CD14-positive monocyte (primary cell): Measurements from ENCODE around the gene STARD10. TPM values are rescaled to one million over a fixed set of nuclear protein-coding genes. Genes with fewer than 3 reads are reported as not detected.

Experiments
- DNase-seq, 3 donors: peaks; one replicate each; pipeline ENCODE4 v3.0.0-alpha.2; 2011 to 2022
- H2AFZ ChIP-seq: 2 replicates; pipeline ENCODE4 v1.6.0; 2012; ENCODE audit warnings: mild to moderate bottlenecking, low read depth, low read length, inconsistent platforms; ENCODE audit not compliant: insufficient read depth, poor library complexity, severe bottlenecking
- H3K27ac ChIP-seq, 2 donors: 1 replicate in 1 of 2; 2 replicates in 1 of 2; pipeline ENCODE4 v1.5.1; 2012 to 2013; ENCODE audit warnings: low read length in 2 of 2, control low read depth in 1 of 2, inconsistent platforms in 1 of 2, low read depth in 1 of 2, mild to moderate bottlenecking in 1 of 2
- H3K27me3 ChIP-seq, 2 donors: one replicate each; pipeline versions ENCODE4 v1.6.0 to v1.6.1; 2011 to 2013; ENCODE audit warnings: low read length in 2 of 2; ENCODE audit not compliant: control insufficient read depth in 2 of 2, insufficient read depth in 2 of 2
- H3K36me3 ChIP-seq, 2 donors: replicated peaks in 1 of 2; 1 replicate in 1 of 2; 2 replicates in 1 of 2; pipeline versions ENCODE4 v1.5.1 to v1.6.1; 2012 to 2013; ENCODE audit warnings: low read length in 2 of 2, control low read depth in 1 of 2, inconsistent platforms in 1 of 2, mild to moderate bottlenecking in 1 of 2; ENCODE audit not compliant: insufficient read depth in 2 of 2, control insufficient read depth in 1 of 2
- H3K4me1 ChIP-seq, 2 donors: 1 replicate in 1 of 2; 2 replicates in 1 of 2; pipeline versions ENCODE4 v1.5.1 to v1.6.1; 2012 to 2013; ENCODE audit warnings: low read length in 2 of 2, control low read depth in 1 of 2, inconsistent platforms in 1 of 2, mild to moderate bottlenecking in 1 of 2, moderate library complexity in 1 of 2; ENCODE audit not compliant: insufficient read depth in 2 of 2, control insufficient read depth in 1 of 2
- H3K4me2 ChIP-seq: replicated peaks from 2 replicates; pipeline ENCODE3; 2012; ENCODE audit warnings: low read length, moderate library complexity, mild to moderate bottlenecking; ENCODE audit not compliant: poor library complexity, severe bottlenecking; ENCODE audit errors: extremely low read depth
- H3K4me3 ChIP-seq, 3 experiments: fragments of 200-600 bp in 1 of 3; sonication (generic) in 1 of 3; replicated peaks in 1 of 3; 1 replicate in 2 of 3; 2 replicates in 1 of 3; pipeline ENCODE4 v1.5.1; 2011 to 2013; ENCODE audit warnings: low read length in 3 of 3, mild to moderate bottlenecking in 3 of 3, control low read depth in 2 of 3, low read depth in 2 of 3, inconsistent platforms in 1 of 3, moderate library complexity in 1 of 3
- H3K79me2 ChIP-seq: 2 replicates; pipeline ENCODE4 v1.6.0; 2012; ENCODE audit warnings: mild to moderate bottlenecking, control low read depth, inconsistent platforms, low read length, moderate library complexity; ENCODE audit not compliant: insufficient read depth
- H3K9ac ChIP-seq: 2 replicates; pipeline ENCODE4 v1.6.0; 2017; ENCODE audit warnings: low read length, mild to moderate bottlenecking; ENCODE audit not compliant: insufficient read depth, poor library complexity, severe bottlenecking
- H3K9me3 ChIP-seq, 2 donors: replicated peaks in 1 of 2; 1 replicate in 1 of 2; 2 replicates in 1 of 2; pipeline versions ENCODE4 v1.5.1 to v1.6.1; 2012 to 2013; ENCODE audit warnings: low read length in 2 of 2, control low read depth in 1 of 2; ENCODE audit not compliant: control insufficient read depth in 1 of 2, insufficient read depth in 1 of 2
- H4K20me1 ChIP-seq: 2 replicates; pipeline ENCODE4 v1.6.0; 2012; ENCODE audit warnings: mild to moderate bottlenecking, low read length, control low read depth, moderate library complexity; ENCODE audit not compliant: insufficient read depth
- H3K27ac Mint-ChIP-seq, 7 donors: one replicate each; pipeline ENCODE4 v1.8.0; 2020; ENCODE audit warnings: mild to moderate bottlenecking in 7 of 7, mixed read lengths in 7 of 7, moderate library complexity in 6 of 7, inconsistent platforms in 2 of 7
- H3K27me3 Mint-ChIP-seq, 3 donors: one replicate each; pipeline ENCODE4 v1.8.0; 2021 to 2022; ENCODE audit warnings: low read depth in 3 of 3, mild to moderate bottlenecking in 3 of 3, mixed read lengths in 3 of 3, moderate library complexity in 3 of 3, inconsistent platforms in 1 of 3
- H3K36me3 Mint-ChIP-seq, 2 donors: one replicate each; pipeline ENCODE4 v1.8.0; 2020; ENCODE audit warnings: mixed read lengths in 2 of 2, inconsistent platforms in 1 of 2, mild to moderate bottlenecking in 1 of 2
- H3K4me1 Mint-ChIP-seq: one replicate; pipeline ENCODE4 v1.8.0; 2020; ENCODE audit warnings: mild to moderate bottlenecking, mixed read lengths
- H3K4me3 Mint-ChIP-seq, 2 donors: one replicate each; pipeline ENCODE4 v1.8.0; 2020; ENCODE audit warnings: mild to moderate bottlenecking in 2 of 2, mixed read lengths in 2 of 2, moderate library complexity in 1 of 2
- H3K9me3 Mint-ChIP-seq, 7 donors: one replicate each; pipeline ENCODE4 v1.8.0; 2020 to 2022; ENCODE audit warnings: mixed read lengths in 7 of 7, mild to moderate bottlenecking in 6 of 7, moderate library complexity in 6 of 7, inconsistent platforms in 2 of 7
- WGBS: methylation state at CpG from one replicate; pipeline ENCODE4 v1.1.5; 2013; ENCODE audit warnings: missing lambda C conversion rate; ENCODE audit not compliant: insufficient coverage; 5-methylcytosine and 5-hydroxymethylcytosine counted together
- intact Hi-C, 2 donors: fragments of 100-400 bp; cut with micrococcal nuclease; formaldehyde crosslinking; loops; one replicate each; pipeline versions ENCODE4 v1.15.0 to v1.15.1; 2023
- polyA plus RNA-seq, 3 donors: library from polyadenylated mRNA; depleted of rRNA in 1 of 3; unstranded in 2 of 3; stranded (reverse) in 1 of 3; fragments of 300-500 nt in 2 of 3; fragments of >200 nt in 1 of 3; fragmentation: Illumina TruSeq in 2 of 3; gene quantifications; 1 replicate in 2 of 3; 2 replicates in 1 of 3; pipeline ENCODE4 v1.2.3, GENCODE V29; 2012 to 2021
- TF ChIP-seq, protein P1 (sequence below): fragments of 200-600 bp; IDR thresholded peaks from one replicate; pipeline ENCODE4 v1.8.0; 2022; ENCODE audit warnings: antibody characterized with exemption, mild to moderate bottlenecking

The STARD10 gene
- polyA plus RNA-seq, 3 donors: 13.6 to 18.7 (median 15.4) TPM

DNA sequence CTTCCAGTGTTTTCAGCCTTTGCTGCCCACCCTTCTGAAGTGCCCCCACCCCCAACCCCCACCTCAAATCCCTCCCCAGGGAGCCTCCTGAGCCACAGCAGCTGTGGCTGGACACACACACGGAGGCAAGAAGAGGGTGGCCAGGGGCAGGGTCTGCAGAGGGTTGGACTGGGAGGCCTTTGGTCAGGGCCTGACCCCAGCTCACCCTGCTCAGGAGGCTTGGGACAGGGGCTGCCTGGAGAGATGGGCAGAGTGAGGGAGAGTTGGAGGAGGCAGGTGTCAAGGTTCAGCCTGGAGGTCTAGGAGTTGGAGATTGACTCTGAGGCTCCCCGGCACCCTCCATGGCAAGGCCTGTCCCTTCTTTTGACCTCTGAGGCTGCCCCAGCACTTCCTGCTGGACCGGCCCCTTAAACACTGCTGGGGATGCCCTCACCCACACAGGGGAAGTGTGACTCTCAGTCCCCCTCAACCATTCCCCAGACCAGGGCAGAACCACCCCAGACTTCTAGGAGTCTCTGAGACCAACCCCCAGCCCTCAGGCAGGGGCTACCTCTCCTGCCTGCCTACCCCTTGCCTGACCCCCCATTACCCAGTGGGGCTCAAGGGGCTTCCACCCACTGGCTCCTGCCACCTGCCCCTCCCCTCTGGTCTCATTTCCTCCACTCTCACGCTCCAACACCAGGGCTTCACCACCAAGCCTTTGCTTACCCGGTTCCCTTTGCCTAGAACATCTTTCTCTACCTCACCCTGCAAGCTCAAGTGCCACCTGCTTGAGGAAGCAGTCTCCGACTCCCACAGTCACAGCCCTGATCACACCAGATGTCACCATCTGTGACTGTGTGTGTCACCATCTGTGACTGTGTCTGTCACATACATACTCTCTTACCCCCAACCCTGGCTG is 50.3 kb downstream of the STARD10 start:
- peaks cover 42% of the 10 kb centered on the region for H4K20me1 ChIP-seq
- no peaks in the 10 kb centered on the region for H3K27me3 ChIP-seq
- peaks cover 0 to 2% (median 0%) of the 10 kb centered on the region in 7 donors for H3K9me3 Mint-ChIP-seq
- 30% methylated on average over 5 of the region's 6 CpGs for WGBS
- H3K36me3 ChIP-seq: peaks cover 5 to 10% of the 10 kb centered on the region in 2 donors
- H3K79me2 ChIP-seq: peaks cover 96% of the 10 kb centered on the region
- peak overlapping the region; percentile 20 for H3K4me2 ChIP-seq
- peak overlapping the region in 1 of 3 experiments; percentile 24 for H3K4me3 ChIP-seq
- no peak overlapping the region for H2AFZ ChIP-seq
- DNase-seq: peak; percentile 79 to 84 (median 80)
- peak overlapping the region; percentile 80 to 100 (median 96) for H3K27ac Mint-ChIP-seq
- H3K27ac ChIP-seq: peak overlapping the region; percentile 54 to 99
- intact Hi-C loops: no loop called here
- H3K27me3 Mint-ChIP-seq: no peaks in the 10 kb centered on the region
- TF ChIP-seq, protein P1, sequence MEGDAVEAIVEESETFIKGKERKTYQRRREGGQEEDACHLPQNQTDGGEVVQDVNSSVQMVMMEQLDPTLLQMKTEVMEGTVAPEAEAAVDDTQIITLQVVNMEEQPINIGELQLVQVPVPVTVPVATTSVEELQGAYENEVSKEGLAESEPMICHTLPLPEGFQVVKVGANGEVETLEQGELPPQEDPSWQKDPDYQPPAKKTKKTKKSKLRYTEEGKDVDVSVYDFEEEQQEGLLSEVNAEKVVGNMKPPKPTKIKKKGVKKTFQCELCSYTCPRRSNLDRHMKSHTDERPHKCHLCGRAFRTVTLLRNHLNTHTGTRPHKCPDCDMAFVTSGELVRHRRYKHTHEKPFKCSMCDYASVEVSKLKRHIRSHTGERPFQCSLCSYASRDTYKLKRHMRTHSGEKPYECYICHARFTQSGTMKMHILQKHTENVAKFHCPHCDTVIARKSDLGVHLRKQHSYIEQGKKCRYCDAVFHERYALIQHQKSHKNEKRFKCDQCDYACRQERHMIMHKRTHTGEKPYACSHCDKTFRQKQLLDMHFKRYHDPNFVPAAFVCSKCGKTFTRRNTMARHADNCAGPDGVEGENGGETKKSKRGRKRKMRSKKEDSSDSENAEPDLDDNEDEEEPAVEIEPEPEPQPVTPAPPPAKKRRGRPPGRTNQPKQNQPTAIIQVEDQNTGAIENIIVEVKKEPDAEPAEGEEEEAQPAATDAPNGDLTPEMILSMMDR: no peak
- peaks cover 27 to 31% of the 10 kb centered on the region in 2 donors for H3K36me3 Mint-ChIP-seq
- peak overlapping the region; percentile 45 for H3K9ac ChIP-seq
- peaks cover 62 to 71% of the 10 kb centered on the region in 2 donors for H3K4me1 ChIP-seq
- no peaks in the 10 kb centered on the region for H3K9me3 ChIP-seq
- peaks cover 74% of the 10 kb centered on the region for H3K4me1 Mint-ChIP-seq
- peak overlapping the region; percentile 0 to 73 for H3K4me3 Mint-ChIP-seq

DNA sequence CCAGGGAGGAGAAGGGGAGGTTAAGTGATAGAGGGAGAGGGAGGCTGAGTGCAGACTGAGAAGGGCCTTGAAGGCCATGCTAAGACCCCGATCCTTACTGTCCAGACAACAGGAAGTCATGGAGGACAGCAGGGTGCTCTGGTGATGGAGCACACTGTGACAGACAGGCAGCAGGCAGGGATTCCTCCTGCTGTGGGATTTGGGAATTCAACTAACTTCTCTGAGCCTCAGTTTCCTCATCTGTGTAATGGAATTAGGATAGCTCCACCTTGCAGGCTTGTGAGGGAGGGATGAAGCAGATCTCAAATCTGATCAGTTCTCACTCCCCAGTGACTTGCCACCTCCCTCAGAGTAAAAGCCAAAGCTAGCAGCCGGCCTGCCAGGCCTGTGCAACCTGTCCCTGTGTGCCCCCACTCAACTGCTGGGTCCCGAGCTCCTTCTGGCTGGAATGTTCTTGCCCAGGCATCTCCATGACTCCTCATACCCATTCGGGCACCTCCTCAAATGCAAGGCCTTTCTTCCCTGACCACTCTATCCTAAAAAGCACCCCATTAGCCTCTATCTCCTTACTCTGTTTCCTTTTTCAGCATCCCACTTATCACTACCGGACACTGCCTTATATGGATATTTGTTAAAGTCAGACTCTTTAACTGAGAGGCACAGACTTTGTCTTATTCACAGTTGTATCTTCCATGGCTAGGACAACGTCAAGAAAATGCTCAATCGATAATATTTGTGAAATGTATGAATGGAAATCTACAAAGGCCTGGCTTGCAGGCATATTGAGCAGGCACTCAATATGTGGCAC is 51.1 kb downstream of the STARD10 start:
- peaks cover 35% of the 10 kb centered on the region for H4K20me1 ChIP-seq
- 92% methylated on average over 5 of the region's 7 CpGs for WGBS

More for the DNA sequence above, 51.1 kb downstream of the STARD10 start:
- H3K9me3 Mint-ChIP-seq: peaks cover 0 to 2% (median 0%) of the 10 kb centered on the region in 7 donors
- peak overlapping the region in 1 of 3 experiments; percentile 57 for H3K4me3 ChIP-seq
- peaks cover 25 to 31% of the 10 kb centered on the region in 2 donors for H3K36me3 Mint-ChIP-seq
- no peak overlapping the region for H3K9ac ChIP-seq
- DNase-seq: no peak
- H3K9me3 ChIP-seq: no peaks in the 10 kb centered on the region
- H3K36me3 ChIP-seq: peaks cover 1 to 7% of the 10 kb centered on the region in 2 donors
- TF ChIP-seq, protein P1: no peak
- intact Hi-C loops: no loop called here
- peak overlapping the region in 1 of 2 donors; percentile 48 for H3K4me3 Mint-ChIP-seq
- H3K4me2 ChIP-seq: peak overlapping the region; percentile 58
- no peak overlapping the region for H2AFZ ChIP-seq
- H3K27ac ChIP-seq: peak overlapping the region; percentile 83 to 99
- peak overlapping the region; percentile 100 for H3K27ac Mint-ChIP-seq
- no peaks in the 10 kb centered on the region for H3K27me3 ChIP-seq
- H3K4me1 Mint-ChIP-seq: peaks cover 78% of the 10 kb centered on the region
- H3K27me3 Mint-ChIP-seq: no peaks in the 10 kb centered on the region
- H3K79me2 ChIP-seq: peaks cover 98% of the 10 kb centered on the region
- peaks cover 69 to 80% of the 10 kb centered on the region in 2 donors for H3K4me1 ChIP-seq
